Muscle of arm (tissue), 12 donors: ENCODE results near the gene PDCD1. TPM values are rescaled to one million over a fixed set of nuclear protein-coding genes. Genes with fewer than 3 reads are reported as not detected.
"Not testable (repeated sequence)": the region's sequence is repeated elsewhere in the genome, so short reads cannot be mapped to it uniquely, and the experiment has no call there.

Experiments
- DNase-seq: peaks from one replicate; pipeline ENCODE4 v3.0.0-alpha.2; 2013
- polyA plus RNA-seq, 12 donors: library from polyadenylated mRNA; unstranded; fragments of 120-200 nt; gene quantifications; one replicate each; pipeline ENCODE4 v1.2.1, GENCODE V29; 2013; ENCODE audit not compliant: insufficient read length in 12 of 12

Gene PDCD1
- polyA plus RNA-seq, 12 donors = 0.12 to 0.68 (median 0.17) TPM; not detected in 6

GRCh38 chr2:241835611-241836010 is 23.1 kb downstream of the PDCD1 start:
- no peak for DNase-seq

- DNase-seq = no peak
Measured at GRCh38 chr2:241834527-241835210, 24.0 kb downstream of the PDCD1 start.

GRCh38 chr2:241833756-241834526 is 24.8 kb downstream of the PDCD1 start:
- not testable (repeated sequence) for DNase-seq

- DNase-seq = no peak
Measured at GRCh38 chr2:241833101-241833663, 25.5 kb downstream of the PDCD1 start.

GRCh38 chr2:241827394-241827793 is 31.3 kb downstream of the PDCD1 start:
- no peak for DNase-seq

- not testable (repeated sequence) for DNase-seq
Measured at GRCh38 chr2:241823531-241824437, 34.9 kb downstream of the PDCD1 start.

GRCh38 chr2:241822264-241822623 is 36.5 kb downstream of the PDCD1 start:
- DNase-seq = no peak

GRCh38 chr2:241821460-241822263 is 37.0 kb downstream of the PDCD1 start:
- DNase-seq = no peak

- DNase-seq = no peak
Measured at GRCh38 chr2:241820625-241821384, 37.9 kb downstream of the PDCD1 start.

GRCh38 chr2:241819947-241820624 is 38.6 kb downstream of the PDCD1 start:
- DNase-seq = not testable (repeated sequence)

GRCh38 chr2:241818943-241819270 is 39.8 kb downstream of the PDCD1 start:
- no peak for DNase-seq

GRCh38 chr2:241818229-241818942 is 40.3 kb downstream of the PDCD1 start:
- DNase-seq = no peak

- not testable (repeated sequence) for DNase-seq
Measured at GRCh38 chr2:241817821-241818215, 40.9 kb downstream of the PDCD1 start.

GRCh38 chr2:241817126-241817820 is 41.4 kb downstream of the PDCD1 start:
- DNase-seq = no peak

- DNase-seq = no peak
Measured at GRCh38 chr2:241816431-241817121, 42.1 kb downstream of the PDCD1 start.

GRCh38 chr2:241815477-241816430 is 42.9 kb downstream of the PDCD1 start:
- DNase-seq = no peak
